AG04449 (cell line): ENCODE results near the gene ADGRG2.

Source experiments
- CTCF ChIA-PET: fragments of 350-600 bp; formaldehyde crosslinking; extraction: SDS; loops from one replicate; lab custom pipeline; 2021; ENCODE audit warnings: antibody characterized with exemption; lab: Yijun Ruan, JAX
- POLR2A ChIA-PET: fragments of 400-600, 350-600 bp; formaldehyde crosslinking; extraction: SDS; loops from one replicate; lab custom pipeline; 2020; ENCODE audit warnings: antibody characterized with exemption, inconsistent platforms; lab: Yijun Ruan, JAX
- DNase-seq: peaks from one replicate; pipeline ENCODE4 v3.0.0-alpha.2; 2010; ENCODE audit warnings: low read depth, low spot score
- H3K4me3 ChIP-seq: 2 replicates; pipeline ENCODE4 v1.5.1; 2011; ENCODE audit warnings: low read depth, mild to moderate bottlenecking, control low read depth, low read length
- CTCF ChIP-seq: IDR thresholded peaks from one replicate; pipeline ENCODE4 v1.5.1; 2011; ENCODE audit warnings: mild to moderate bottlenecking, moderate library complexity, low read length, control low read depth, inconsistent platforms; ENCODE audit not compliant: insufficient read depth; ENCODE audit errors: missing control alignments

Gene ADGRG2

GRCh38 chrX:18946157-18946556 lies 176.1 kb downstream of the ADGRG2 start:
- no peak for TF ChIP-seq CTCF
- ChIA-PET POLR2A (no interaction called here), CTCF (no interaction called here)
- no peak overlapping the region for H3K4me3 ChIP-seq
- no peak for DNase-seq

GRCh38 chrX:18945483-18945882 lies 176.8 kb downstream of the ADGRG2 start:
- no peak for TF ChIP-seq CTCF
- no peak overlapping the region for H3K4me3 ChIP-seq
- ChIA-PET POLR2A (no interaction called here), CTCF (no interaction called here)
- no peak for DNase-seq

GRCh38 chrX:18944482-18944881 lies 177.8 kb downstream of the ADGRG2 start:
- ChIA-PET POLR2A (no interaction called here), CTCF (no interaction called here)
- TF ChIP-seq CTCF: no peak
- no peak for DNase-seq
- H3K4me3 ChIP-seq: no peak overlapping the region

- ChIA-PET CTCF (no interaction called here), POLR2A (interaction anchor here (0.6 kb wide), 1 partner anchor 555 kb away, joined by 3 read pairs; no protein-coding TSS in a partner anchor)
- no peak for TF ChIP-seq CTCF
- no peak overlapping the region for H3K4me3 ChIP-seq
- no peak for DNase-seq
Observed at GRCh38 chrX:18941896-18942295, 180.4 kb downstream of the ADGRG2 start.
